ENCODE measurements around the gene VSTM2L.

VSTM2L gene

DNA sequence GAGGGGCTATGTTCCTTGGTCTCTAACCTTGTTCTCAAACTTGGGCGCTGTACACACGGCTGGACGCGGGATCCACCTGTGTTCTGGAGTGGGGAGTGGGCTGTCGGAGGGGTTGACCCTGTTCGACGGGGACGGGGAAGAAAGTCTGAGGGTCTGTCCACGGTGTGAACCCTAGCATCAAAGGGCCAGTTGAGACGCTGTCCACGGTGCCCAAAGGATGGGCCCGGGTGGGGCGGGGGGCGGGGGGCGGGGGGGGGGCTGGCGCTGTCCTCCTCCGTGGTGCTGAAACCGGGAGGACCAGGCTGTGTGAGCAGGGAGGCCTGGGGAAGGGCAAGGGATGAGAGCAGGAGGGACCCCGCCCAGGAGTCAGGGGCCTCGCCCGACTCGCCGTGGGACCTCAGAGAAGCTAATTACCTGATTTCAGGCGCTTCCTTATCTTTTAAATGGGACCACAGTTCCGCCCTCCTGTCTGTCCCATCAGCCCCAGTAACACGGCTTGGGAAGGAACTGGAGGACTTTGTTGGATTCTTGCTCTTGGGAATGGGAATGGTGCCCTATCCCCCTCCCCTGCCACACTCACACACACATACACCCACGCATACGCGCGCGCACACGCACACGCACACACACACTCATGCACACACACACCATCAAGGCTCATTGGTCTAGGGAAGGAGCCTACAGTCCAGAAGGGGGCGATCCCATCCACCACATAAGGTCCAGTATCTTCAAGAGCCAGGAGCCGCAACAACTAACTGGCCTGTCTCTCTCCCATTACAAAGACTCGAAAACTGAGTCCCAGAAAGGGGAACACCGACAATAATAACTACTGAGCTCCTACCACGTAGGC, 1.0 kb upstream of the VSTM2L start:
- TF ChIP-seq, protein P1, sequence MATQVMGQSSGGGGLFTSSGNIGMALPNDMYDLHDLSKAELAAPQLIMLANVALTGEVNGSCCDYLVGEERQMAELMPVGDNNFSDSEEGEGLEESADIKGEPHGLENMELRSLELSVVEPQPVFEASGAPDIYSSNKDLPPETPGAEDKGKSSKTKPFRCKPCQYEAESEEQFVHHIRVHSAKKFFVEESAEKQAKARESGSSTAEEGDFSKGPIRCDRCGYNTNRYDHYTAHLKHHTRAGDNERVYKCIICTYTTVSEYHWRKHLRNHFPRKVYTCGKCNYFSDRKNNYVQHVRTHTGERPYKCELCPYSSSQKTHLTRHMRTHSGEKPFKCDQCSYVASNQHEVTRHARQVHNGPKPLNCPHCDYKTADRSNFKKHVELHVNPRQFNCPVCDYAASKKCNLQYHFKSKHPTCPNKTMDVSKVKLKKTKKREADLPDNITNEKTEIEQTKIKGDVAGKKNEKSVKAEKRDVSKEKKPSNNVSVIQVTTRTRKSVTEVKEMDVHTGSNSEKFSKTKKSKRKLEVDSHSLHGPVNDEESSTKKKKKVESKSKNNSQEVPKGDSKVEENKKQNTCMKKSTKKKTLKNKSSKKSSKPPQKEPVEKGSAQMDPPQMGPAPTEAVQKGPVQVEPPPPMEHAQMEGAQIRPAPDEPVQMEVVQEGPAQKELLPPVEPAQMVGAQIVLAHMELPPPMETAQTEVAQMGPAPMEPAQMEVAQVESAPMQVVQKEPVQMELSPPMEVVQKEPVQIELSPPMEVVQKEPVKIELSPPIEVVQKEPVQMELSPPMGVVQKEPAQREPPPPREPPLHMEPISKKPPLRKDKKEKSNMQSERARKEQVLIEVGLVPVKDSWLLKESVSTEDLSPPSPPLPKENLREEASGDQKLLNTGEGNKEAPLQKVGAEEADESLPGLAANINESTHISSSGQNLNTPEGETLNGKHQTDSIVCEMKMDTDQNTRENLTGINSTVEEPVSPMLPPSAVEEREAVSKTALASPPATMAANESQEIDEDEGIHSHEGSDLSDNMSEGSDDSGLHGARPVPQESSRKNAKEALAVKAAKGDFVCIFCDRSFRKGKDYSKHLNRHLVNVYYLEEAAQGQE (IDR thresholded peaks at IDR 0.05; ENCODE audit: insufficient read depth in 1 of 2, low read depth in 2 of 2, low read length in 2 of 2), result peak; percentile 78 to 87
- TF ChIP-seq SIN3A (IDR thresholded peaks at IDR 0.05; ENCODE audit: borderline replicate concordance, insufficient read depth, low read length) (no peak), FOXP2 (optimal IDR thresholded peaks at IDR 0.05; ENCODE audit: borderline replicate concordance, extremely low read depth, extremely low read length, insufficient read depth) (peak; percentile 61)

DNA sequence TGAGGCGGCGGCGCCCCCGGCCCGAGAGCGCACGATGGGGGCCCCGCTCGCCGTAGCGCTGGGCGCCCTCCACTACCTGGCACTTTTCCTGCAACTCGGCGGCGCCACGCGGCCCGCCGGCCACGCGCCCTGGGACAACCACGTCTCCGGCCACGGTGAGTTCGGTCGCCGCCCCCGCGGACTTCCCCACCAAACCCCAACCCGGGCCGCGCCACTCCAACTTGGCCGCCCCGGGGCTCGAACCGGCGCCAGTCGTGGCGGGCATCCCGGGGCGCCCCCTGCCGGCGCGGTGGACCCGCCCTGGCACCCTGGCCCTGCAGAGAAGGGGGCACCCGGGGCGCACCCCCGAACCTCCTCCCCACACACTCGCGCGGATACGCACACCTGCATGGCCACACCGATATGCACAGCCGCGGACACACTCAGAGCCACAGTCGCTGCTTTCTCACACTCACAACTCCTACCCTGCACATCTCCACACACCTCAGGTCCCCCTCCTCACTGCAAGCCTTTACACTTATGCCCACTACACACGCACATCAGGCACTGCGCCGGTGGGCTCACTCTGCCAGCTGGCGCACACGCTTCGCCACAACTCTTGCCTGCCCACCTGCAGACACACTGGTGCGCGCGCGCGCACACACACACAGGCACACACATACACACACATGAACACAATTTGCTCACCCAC, 535 bp downstream of the VSTM2L start:
- TF ChIP-seq, protein P1 (IDR thresholded peaks at IDR 0.05; ENCODE audit: insufficient read depth in 1 of 2, low read depth in 2 of 2, low read length in 2 of 2), result no peak
- no peak for TF ChIP-seq SIN3A (IDR thresholded peaks at IDR 0.05; ENCODE audit: borderline replicate concordance, insufficient read depth, low read length)
- TF ChIP-seq POLR2AphosphoS5 (IDR thresholded peaks at IDR 0.05; ENCODE audit: low read depth, low read length), result no peak
- TF ChIP-seq FOXP2 (optimal IDR thresholded peaks at IDR 0.05; ENCODE audit: borderline replicate concordance, extremely low read depth, extremely low read length, insufficient read depth), result no peak
- no peak for TF ChIP-seq TAF1 (IDR thresholded peaks at IDR 0.05; ENCODE audit: borderline replicate concordance, insufficient read depth, low read length)

DNA sequence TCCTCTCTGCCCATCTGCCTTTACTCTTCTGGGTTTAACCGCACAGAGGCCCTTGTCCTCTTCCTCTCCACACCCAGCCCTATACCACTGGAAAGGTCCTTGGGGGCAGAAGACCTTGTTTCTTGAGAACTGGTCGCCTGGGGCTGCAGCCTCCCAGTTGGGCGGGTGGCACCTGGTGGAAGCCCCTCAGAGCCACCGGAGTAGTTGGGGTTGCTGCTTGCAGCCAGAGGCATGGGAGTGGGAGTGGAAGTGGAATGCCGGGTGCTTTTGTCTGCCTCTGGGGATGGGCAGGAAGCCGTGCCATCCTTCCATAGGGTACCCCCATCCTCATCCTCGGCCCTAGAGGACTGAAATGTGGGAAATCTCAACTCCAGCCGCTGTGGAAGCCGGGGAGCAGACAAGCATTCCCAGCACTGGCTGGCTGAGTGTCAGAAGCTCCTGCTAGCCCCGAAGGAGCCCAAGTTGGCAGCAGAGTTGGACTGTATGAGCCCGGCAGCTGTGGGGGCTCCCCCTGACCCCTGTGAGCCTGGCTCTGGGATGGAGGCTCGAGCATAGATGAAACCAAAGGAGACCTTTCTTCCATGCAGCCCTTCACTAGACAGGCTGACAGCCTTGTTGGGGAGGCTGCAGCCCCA, 1.2 kb downstream of the VSTM2L start:
- no peak for TF ChIP-seq POLR2AphosphoS5 (IDR thresholded peaks at IDR 0.05; ENCODE audit: low read depth, low read length)
- no peak for TF ChIP-seq FOXP2 (optimal IDR thresholded peaks at IDR 0.05; ENCODE audit: borderline replicate concordance, extremely low read depth, extremely low read length, insufficient read depth)

DNA sequence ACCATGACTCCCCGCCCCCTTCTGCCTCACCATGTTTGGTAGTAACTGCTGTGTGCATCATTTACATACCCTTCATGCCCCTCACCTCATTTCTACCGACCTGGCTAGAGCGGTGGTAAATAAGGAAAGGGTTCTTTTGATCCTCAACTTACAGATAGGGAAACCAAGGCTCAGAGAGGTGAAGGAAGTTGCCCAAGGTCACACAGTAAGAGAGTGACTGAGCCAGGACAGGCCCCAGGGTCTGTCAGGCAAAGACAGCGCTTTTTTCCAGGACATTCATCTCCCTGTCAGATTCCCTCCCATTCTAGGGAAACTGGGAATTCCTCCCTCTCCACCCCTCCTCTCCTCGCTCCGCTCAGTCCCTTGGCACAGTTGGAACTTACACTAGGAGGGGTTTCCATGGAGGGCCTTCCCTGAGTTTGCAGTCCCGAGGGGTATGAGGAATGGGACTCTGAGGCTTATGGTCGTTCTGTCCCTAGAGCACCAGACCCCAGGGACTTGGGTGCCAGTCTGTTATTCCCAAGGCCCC, 2.0 kb downstream of the VSTM2L start:
- no peak for TF ChIP-seq TAF1 (IDR thresholded peaks at IDR 0.05; ENCODE audit: borderline replicate concordance, insufficient read depth, low read length)

DNA sequence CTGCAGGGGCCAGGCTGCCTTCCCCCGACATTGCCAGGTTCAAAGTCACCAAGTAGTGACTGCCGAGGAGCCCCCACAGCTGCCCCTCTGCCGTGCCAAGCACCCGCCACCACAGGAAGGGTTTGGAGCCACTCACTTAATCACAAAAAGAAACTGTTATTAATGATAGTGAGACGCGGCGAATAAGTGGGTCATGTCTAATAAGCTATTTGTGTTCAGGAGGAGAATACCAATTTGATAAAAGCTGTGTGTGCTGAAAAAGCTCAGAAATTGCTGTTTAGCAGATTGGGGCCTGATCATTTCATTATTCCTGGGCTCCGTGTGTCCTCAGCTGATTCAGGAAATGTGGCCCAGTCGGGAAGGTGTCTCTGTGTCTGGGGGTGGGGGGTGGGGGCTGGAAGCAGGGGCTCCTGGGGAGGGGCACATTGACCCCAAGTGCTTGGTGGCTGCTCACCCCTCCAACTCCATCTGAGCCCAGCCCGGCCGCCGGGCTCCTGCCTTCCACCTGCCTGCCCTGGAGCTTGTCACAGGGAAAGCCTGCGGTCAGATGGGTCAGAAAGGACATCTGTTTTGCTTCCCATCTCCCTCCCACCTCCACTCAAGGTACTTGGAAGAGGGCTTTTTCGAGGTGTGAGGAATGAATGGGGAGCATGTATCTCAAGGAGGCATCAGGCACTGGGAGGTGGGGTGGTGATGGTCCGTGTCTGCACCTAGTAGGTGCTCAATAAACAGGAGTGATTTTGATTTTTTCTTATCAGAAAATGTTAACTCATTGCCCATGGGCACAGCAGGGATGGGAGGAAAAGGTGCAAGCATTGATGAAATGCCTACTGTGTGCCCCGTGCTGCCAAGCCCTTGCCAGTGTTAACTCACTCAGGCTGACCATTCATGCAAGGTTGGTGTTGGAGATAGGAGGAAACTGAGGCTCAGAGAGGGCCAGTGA, 3.0 kb downstream of the VSTM2L start:
- TF ChIP-seq TAF1 (IDR thresholded peaks at IDR 0.05; ENCODE audit: borderline replicate concordance, insufficient read depth, low read length) (no peak), SIN3A (IDR thresholded peaks at IDR 0.05; ENCODE audit: borderline replicate concordance, insufficient read depth, low read length) (no peak), FOXP2 (optimal IDR thresholded peaks at IDR 0.05; ENCODE audit: borderline replicate concordance, extremely low read depth, extremely low read length, insufficient read depth) (no peak), POLR2AphosphoS5 (IDR thresholded peaks at IDR 0.05; ENCODE audit: low read depth, low read length) (no peak)
- TF ChIP-seq, protein P1 (IDR thresholded peaks at IDR 0.05; ENCODE audit: insufficient read depth in 1 of 2, low read depth in 2 of 2, low read length in 2 of 2), result no peak
